Nephron (organoid): ENCODE results near the gene ZNF277.
A peak's percentile ranks its signal among the peaks of the same experiment; 100 is the strongest.

Source experiments
- H3K27ac Mint-ChIP-seq, 3 experiments: 2 replicates each; pipeline ENCODE4 v1.8.0; 2020; ENCODE audit warnings: mixed read lengths in 3 of 3, mild to moderate bottlenecking in 2 of 3, moderate library complexity in 1 of 3
- H3K27me3 Mint-ChIP-seq: 2 replicates; pipeline ENCODE4 v1.8.0; 2021; ENCODE audit warnings: low read depth, mild to moderate bottlenecking, moderate library complexity, mixed read lengths
- H3K36me3 Mint-ChIP-seq: 2 replicates; pipeline ENCODE4 v1.8.0; 2020; ENCODE audit warnings: low read depth, mixed read lengths
- H3K4me1 Mint-ChIP-seq: 2 replicates; pipeline ENCODE4 v1.8.0; 2020; ENCODE audit warnings: mixed read lengths
- H3K4me3 Mint-ChIP-seq, 3 experiments: 2 replicates each; pipeline ENCODE4 v1.8.0; 2020; ENCODE audit warnings: mild to moderate bottlenecking in 3 of 3, mixed read lengths in 3 of 3, moderate library complexity in 2 of 3
- H3K9me3 Mint-ChIP-seq: 2 replicates; pipeline ENCODE4 v1.8.0; 2020; ENCODE audit warnings: mixed read lengths
- TF ChIP-seq, protein P1 (sequence below), 3 experiments: fragments of 200-600 bp; sonication (generic); IDR thresholded peaks; one replicate each; pipeline ENCODE4 v1.5.0; 2021; ENCODE audit warnings: antibody characterized with exemption in 3 of 3; ENCODE audit not compliant: unreplicated experiment in 3 of 3

ZNF277 gene

DNA sequence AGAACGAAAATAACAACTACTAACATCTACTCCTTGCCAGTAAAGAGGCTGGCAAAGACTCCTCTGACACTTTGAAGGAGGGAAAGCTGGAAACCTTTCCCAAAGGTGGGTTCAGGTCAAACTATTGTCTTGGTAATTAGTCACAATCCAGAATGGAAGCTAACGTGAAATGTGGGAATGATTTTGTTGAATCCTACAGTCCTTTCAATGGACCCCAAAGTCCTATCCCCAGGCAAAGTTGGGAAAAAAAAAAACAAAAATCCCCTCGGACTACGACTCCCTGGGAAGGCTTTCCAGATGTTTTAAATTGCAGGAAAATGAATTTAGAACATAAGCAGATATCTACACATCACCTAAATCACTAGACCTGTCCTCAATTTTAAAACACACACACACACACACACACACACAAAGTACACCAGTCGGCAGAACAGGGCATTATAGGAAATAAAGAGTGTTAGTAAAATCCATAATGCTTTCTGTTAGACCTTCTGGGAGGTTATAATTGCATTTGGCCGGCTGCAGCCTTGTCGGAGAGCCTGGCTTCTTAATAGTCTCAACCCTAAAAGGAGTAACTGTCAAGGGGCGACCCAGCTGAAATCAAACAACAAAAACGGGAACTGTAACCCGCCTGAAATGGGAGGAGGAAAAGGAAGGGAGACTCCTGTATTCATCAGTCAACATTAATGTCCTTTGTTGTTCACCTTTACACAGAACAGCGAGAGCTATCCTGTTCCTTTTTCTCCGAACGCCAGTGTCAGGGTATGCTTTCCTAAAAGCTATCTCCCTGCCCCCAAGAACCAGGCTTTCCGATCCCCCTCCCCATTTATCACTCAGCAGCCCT, 1.8 kb upstream of the ZNF277 start:
- TF ChIP-seq, protein P1, sequence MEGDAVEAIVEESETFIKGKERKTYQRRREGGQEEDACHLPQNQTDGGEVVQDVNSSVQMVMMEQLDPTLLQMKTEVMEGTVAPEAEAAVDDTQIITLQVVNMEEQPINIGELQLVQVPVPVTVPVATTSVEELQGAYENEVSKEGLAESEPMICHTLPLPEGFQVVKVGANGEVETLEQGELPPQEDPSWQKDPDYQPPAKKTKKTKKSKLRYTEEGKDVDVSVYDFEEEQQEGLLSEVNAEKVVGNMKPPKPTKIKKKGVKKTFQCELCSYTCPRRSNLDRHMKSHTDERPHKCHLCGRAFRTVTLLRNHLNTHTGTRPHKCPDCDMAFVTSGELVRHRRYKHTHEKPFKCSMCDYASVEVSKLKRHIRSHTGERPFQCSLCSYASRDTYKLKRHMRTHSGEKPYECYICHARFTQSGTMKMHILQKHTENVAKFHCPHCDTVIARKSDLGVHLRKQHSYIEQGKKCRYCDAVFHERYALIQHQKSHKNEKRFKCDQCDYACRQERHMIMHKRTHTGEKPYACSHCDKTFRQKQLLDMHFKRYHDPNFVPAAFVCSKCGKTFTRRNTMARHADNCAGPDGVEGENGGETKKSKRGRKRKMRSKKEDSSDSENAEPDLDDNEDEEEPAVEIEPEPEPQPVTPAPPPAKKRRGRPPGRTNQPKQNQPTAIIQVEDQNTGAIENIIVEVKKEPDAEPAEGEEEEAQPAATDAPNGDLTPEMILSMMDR (IDR thresholded peaks at IDR 0.05; ENCODE audit: unreplicated experiment in 3 of 3): no peak

DNA sequence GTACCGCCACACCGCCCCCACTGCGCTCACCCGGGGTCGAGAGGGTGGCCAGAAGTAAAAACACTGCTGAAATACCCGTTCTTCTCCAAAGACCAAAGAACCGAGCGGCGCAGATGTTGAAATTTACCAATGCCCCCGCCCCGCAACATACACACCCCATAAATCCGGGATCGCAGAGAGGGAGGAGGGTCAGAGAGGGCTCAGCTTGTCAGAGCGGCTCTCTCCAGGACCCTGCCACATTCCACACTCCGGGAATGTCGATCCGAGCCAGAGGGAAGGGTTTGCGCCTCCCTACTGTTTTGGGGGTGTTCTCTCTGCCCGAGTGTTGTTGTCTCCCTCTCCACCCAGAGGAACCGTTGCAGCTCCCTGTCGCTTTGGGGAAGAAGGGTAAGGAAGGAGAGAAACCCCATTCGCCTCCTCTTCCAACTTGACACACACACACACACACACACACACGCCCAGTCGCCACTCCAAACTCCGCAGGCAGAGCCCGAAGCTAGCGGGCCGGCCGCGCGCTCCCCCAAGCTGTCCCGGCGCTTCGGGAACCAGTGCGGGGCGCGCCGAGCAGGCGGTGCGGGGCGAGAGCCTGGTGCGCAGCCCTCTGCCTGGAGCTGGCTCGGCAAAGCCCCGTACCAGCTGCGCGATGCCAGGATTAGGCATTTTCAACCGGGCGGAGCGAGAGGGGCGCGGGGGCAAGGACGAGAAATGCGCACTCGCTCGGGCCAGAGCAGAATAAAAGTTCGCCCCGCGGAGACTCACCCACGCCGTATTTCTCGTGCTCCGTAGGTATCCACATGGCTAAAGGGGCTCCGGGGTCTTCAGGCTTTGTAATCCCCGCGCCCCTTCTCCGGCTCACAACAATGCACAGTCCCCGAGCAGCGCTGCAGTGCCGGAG, 905 bp upstream of the ZNF277 start:
- H3K9me3 Mint-ChIP-seq: no peaks in the 10 kb centered on the region

More for the DNA sequence above, 1.8 kb upstream of the ZNF277 start:
- Mint-ChIP-seq H3K27me3 (peaks cover 9% of the 10 kb centered on the region), H3K36me3 (no peaks in the 10 kb centered on the region), H3K27ac (peak overlapping the region; percentile 59 to 95 (median 72)), H3K9me3 (no peaks in the 10 kb centered on the region), H3K4me3 (peak overlapping the region; percentile 96 to 98 (median 97)), H3K4me1 (peaks cover 20% of the 10 kb centered on the region)

DNA sequence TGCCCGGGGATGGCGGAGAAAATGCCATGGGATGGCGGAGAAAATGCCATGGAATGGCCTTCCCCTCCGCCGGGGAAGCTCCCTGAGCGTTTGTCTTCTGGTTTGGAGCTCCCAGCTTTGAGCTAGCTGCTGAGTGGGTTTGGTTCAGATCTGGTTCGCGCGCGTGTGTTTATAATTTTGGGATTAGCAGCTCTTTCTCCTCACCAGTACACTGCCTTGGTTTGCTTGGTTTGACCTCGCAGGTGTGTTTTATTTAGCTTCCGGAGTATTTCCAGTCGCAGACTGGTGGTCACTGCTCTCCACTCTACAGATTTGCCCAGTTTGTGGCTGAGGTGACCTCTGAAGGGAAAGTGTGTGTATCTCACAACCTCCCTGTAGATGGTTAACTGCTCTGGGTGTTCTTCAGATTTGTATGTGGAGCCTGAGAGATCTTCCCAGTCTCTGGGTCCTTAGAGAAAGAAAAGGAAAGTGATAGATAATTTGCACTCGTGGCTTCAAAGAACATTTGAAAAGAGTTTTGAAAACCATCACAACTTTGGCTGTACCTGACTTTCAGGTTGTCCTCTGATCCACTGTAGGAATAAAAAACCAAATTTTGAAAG, 597 bp downstream of the ZNF277 start:
- no peaks in the 10 kb centered on the region for H3K36me3 Mint-ChIP-seq
- peak overlapping the region; percentile 96 to 98 (median 97) for H3K4me3 Mint-ChIP-seq
- TF ChIP-seq, protein P1 (IDR thresholded peaks at IDR 0.05; ENCODE audit: unreplicated experiment in 3 of 3): no peak
- H3K27ac Mint-ChIP-seq: peak overlapping the region; percentile 13 to 95 (median 88)
- H3K4me1 Mint-ChIP-seq: peaks cover 27% of the 10 kb centered on the region
- no peaks in the 10 kb centered on the region for H3K9me3 Mint-ChIP-seq
- peaks cover 9% of the 10 kb centered on the region for H3K27me3 Mint-ChIP-seq

More for the DNA sequence above, 905 bp upstream of the ZNF277 start:
- Mint-ChIP-seq H3K4me3 (peak overlapping the region; percentile 96 to 98 (median 97)), H3K27me3 (peaks cover 9% of the 10 kb centered on the region), H3K27ac (peak overlapping the region; percentile 72 to 95 (median 88)), H3K36me3 (no peaks in the 10 kb centered on the region), H3K4me1 (peaks cover 20% of the 10 kb centered on the region)
- TF ChIP-seq, protein P1 (IDR thresholded peaks at IDR 0.05; ENCODE audit: unreplicated experiment in 3 of 3): no peak

DNA sequence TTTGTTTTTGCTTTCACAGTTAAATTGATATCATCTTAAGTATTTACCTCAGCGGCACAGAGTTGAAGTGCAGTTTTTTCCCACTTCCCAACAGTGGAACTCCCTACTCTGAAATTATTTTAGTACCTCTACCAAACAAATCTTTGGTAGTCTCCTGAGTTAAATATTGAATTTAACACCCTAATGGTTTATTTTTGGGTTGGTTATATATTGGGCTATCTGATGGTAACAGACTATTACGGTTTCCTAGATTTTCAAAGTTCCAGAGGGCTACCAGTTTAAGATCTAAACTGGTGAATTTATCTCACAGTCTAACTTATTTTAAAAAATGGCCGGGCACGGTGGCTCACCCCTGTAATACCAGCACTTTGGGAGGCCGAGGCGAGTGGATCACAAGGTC, 1.3 kb downstream of the ZNF277 start:
- Mint-ChIP-seq H3K27me3 (peaks cover 9% of the 10 kb centered on the region), H3K4me1 (peaks cover 28% of the 10 kb centered on the region), H3K4me3 (peak overlapping the region; percentile 96 to 98 (median 97)), H3K27ac (peak overlapping the region in 1 of 3 experiments; percentile 95), H3K9me3 (no peaks in the 10 kb centered on the region), H3K36me3 (no peaks in the 10 kb centered on the region)
- TF ChIP-seq, protein P1 (IDR thresholded peaks at IDR 0.05; ENCODE audit: unreplicated experiment in 3 of 3): no peak

DNA sequence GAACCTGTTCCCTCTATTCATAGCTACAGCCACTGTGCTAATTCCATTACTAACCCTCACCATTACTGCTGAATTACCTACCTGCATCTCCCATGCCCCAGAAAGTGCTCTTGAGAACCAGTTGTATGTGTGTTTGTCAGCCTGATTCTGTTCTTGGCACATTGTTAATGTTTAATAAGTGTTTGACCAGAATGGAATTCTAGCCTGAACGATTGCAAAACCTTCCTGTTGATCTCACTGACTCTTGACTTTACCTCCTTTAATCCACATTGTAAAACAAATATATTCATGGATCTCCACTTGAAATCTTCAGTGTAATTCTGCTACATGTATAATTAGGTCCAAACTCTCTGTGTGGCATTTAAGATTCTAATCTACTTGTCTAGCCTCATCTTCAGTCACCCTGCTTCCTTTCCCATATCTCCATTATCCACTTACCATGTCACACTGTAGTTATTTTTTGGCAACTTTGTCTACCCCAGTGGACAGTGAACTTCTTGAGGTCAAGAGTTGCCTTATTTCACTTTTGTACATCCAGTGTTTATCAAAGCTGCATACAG, 4.9 kb downstream of the ZNF277 start:
- H3K4me3 Mint-ChIP-seq: peak overlapping the region in 1 of 3 experiments; percentile 16
- peak overlapping the region in 2 of 3 experiments; percentile 14 to 53 for H3K27ac Mint-ChIP-seq
- peaks cover 11% of the 10 kb centered on the region for H3K4me1 Mint-ChIP-seq
- H3K9me3 Mint-ChIP-seq: no peaks in the 10 kb centered on the region
- H3K36me3 Mint-ChIP-seq: no peaks in the 10 kb centered on the region
- no peaks in the 10 kb centered on the region for H3K27me3 Mint-ChIP-seq
- TF ChIP-seq, protein P1 (IDR thresholded peaks at IDR 0.05; ENCODE audit: unreplicated experiment in 3 of 3): no peak
